Keratinocyte (primary cell): Measurements from ENCODE around the gene BFSP2. TPM values are rescaled to one million over a fixed set of nuclear protein-coding genes. Genes with fewer than 3 reads are reported as not detected.
A peak's percentile ranks its signal among the peaks of the same experiment; 100 is the strongest.

Experiments used
- DNase-seq: peaks from one replicate; pipeline ENCODE4 v3.0.0-alpha.2; 2011; ENCODE audit warnings: low read depth, missing footprints, low spot score
- FAIRE-seq: peaks from 2 replicates; lab custom pipeline; 2011; peaks lifted over from hg19 to GRCh38; lab: Jason Lieb, UNC
- H2AFZ ChIP-seq: 2 replicates; pipeline ENCODE4 v1.6.0; 2012; ENCODE audit warnings: low read length, control low read depth, inconsistent platforms; ENCODE audit not compliant: control insufficient read depth
- H3K27ac ChIP-seq: 2 replicates; pipeline ENCODE4 v1.5.1; 2011; ENCODE audit warnings: low read length; ENCODE audit not compliant: control insufficient read depth, insufficient read depth
- H3K27me3 ChIP-seq: 3 replicates; pipeline ENCODE4 v1.6.0; 2011; ENCODE audit warnings: low read length; ENCODE audit not compliant: control insufficient read depth, insufficient read depth; ENCODE audit errors: extremely low read depth
- H3K36me3 ChIP-seq, 2 experiments: 2 replicates in 1 of 2; 3 replicates in 1 of 2; pipeline ENCODE4 v1.5.1; 2011; ENCODE audit warnings: low read length in 2 of 2, mild to moderate bottlenecking in 1 of 2; ENCODE audit not compliant: control insufficient read depth in 2 of 2, insufficient read depth in 2 of 2; ENCODE audit errors: extremely low read depth in 1 of 2
- H3K4me1 ChIP-seq: 3 replicates; pipeline ENCODE4 v1.5.1; 2011; ENCODE audit warnings: low read length; ENCODE audit not compliant: control insufficient read depth, insufficient read depth; ENCODE audit errors: extremely low read depth
- H3K4me2 ChIP-seq: 3 replicates; pipeline ENCODE4 v1.6.0; 2011; ENCODE audit warnings: low read depth, low read length; ENCODE audit not compliant: control insufficient read depth, insufficient read depth; ENCODE audit errors: extremely low read depth
- H3K4me3 ChIP-seq, 3 experiments: fragments of 200-600 bp in 1 of 3; sonication (generic) in 1 of 3; 2 replicates in 2 of 3; 3 replicates in 1 of 3; pipeline ENCODE4 v1.5.1; 2011 to 2016; ENCODE audit warnings: low read length in 3 of 3, mild to moderate bottlenecking in 3 of 3, control low read depth in 2 of 3, inconsistent platforms in 1 of 3, low read depth in 1 of 3, mixed read lengths in 1 of 3, mixed run types in 1 of 3, moderate library complexity in 1 of 3; ENCODE audit not compliant: control insufficient read depth in 2 of 3, insufficient read depth in 2 of 3; ENCODE audit errors: extremely low read depth in 1 of 3
- H3K79me2 ChIP-seq: 2 replicates; pipeline ENCODE4 v1.6.0; 2012; ENCODE audit warnings: low read length; ENCODE audit not compliant: control insufficient read depth, insufficient read depth
- H3K9ac ChIP-seq: 3 replicates; pipeline ENCODE4 v1.6.0; 2011; ENCODE audit warnings: low read length; ENCODE audit not compliant: control insufficient read depth, insufficient read depth; ENCODE audit errors: extremely low read depth
- H3K9me1 ChIP-seq: 3 replicates; pipeline ENCODE4 v1.6.0; 2011; ENCODE audit warnings: low read length; ENCODE audit not compliant: control insufficient read depth, insufficient read depth; ENCODE audit errors: extremely low read depth
- H3K9me3 ChIP-seq: 2 replicates; pipeline ENCODE4 v1.5.1; 2012; ENCODE audit warnings: low read depth, low read length; ENCODE audit not compliant: control insufficient read depth
- H4K20me1 ChIP-seq: 3 replicates; pipeline ENCODE4 v1.6.0; 2011; ENCODE audit warnings: low read length; ENCODE audit not compliant: control insufficient read depth, insufficient read depth; ENCODE audit errors: extremely low read depth
- CTCF ChIP-seq, 3 experiments: IDR thresholded peaks in 1 of 3; conservative IDR thresholded peaks in 1 of 3; optimal IDR thresholded peaks in 1 of 3; 2 replicates in 2 of 3; 3 replicates in 1 of 3; pipeline versions ENCODE3 to v1.5.1; 2011; ENCODE audit warnings: low read length in 3 of 3, mild to moderate bottlenecking in 3 of 3, moderate library complexity in 2 of 3, control low read depth in 1 of 3, inconsistent platforms in 1 of 3; ENCODE audit not compliant: insufficient read depth in 2 of 3; ENCODE audit errors: extremely low read depth in 1 of 3
- EZH2 ChIP-seq: IDR thresholded peaks from one replicate; pipeline ENCODE4 v1.6.1; 2012; ENCODE audit warnings: inconsistent platforms, mild to moderate bottlenecking, low read length, moderate library complexity
- dilution Hi-C: fragments of 300-500 bp; cut with MboI; formaldehyde crosslinking; loops from one replicate; pipeline ENCODE4 v1.7.0; 2020; ENCODE audit warnings: low sequenced_read_pairs; ENCODE audit not compliant: extremely low pct_ligation_motif_present
- polyA plus RNA-seq, 5 experiments: library from polyadenylated mRNA; depleted of rRNA in 3 of 5; stranded (reverse) in 3 of 5; stranded (forward) in 1 of 5; unstranded in 1 of 5; fragments of >200 nt; gene quantifications; 1 replicate in 1 of 5; 2 replicates in 3 of 5; 3 replicates in 1 of 5; pipeline versions ENCODE4 v1.2.1 to v1.2.3, GENCODE V29; 2011 to 2012; ENCODE audit warnings: missing spikeins in 2 of 5, low read depth in 1 of 5, low replicate concordance in 1 of 5

Gene BFSP2
- polyA plus RNA-seq, 1 donor (not counting 4 experiments of a cell fraction or from before 2014, with no cell fraction given) = not detected

DNA sequence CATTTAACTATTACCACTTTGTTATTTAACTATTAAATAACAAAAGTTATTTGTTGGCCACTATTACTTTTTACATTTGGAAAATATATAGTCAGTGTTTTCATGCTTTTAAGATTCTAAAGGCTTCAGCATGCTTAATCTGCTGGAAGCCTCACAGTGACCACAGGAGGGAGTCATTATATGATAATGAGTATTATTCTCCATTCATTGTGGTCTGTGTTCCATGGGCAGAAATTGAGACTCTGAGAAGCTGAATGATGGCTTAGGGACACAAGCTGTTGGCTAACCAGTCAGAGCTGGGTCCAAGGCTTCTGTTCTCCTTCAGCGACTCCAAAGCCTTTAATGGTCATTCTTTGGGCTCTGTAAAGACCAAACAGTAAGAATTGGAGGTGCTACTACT is 64.7 kb downstream of the BFSP2 start:
- H3K79me2 ChIP-seq = no peaks in the 10 kb centered on the region
- TF ChIP-seq CTCF (optimal IDR thresholded peaks at IDR 0.05 in 1 of 3, IDR thresholded peaks at IDR 0.05 in 1 of 3, conservative IDR thresholded peaks at IDR 0.05 in 1 of 3; ENCODE audit: extremely low read depth in 1 of 3, insufficient read depth in 2 of 3, low read length in 3 of 3) (peak in 2 of 3 experiments; percentile 19 to 23), EZH2 (no peak)
- no peak overlapping the region for H3K4me3 ChIP-seq
- H3K27me3 ChIP-seq = no peaks in the 10 kb centered on the region
- no peak overlapping the region for H2AFZ ChIP-seq
- no peak overlapping the region for H3K4me2 ChIP-seq
- no peak for DNase-seq
- no peaks in the 10 kb centered on the region for H3K9me1 ChIP-seq
- H3K27ac ChIP-seq = no peak overlapping the region
- no peak for FAIRE-seq
- dilution Hi-C loops = no loop called here
- H3K4me1 ChIP-seq = peaks cover 17% of the 10 kb centered on the region
- no peaks in the 10 kb centered on the region for H4K20me1 ChIP-seq
- no peaks in the 10 kb centered on the region for H3K36me3 ChIP-seq
- H3K9ac ChIP-seq = no peak overlapping the region
- no peaks in the 10 kb centered on the region for H3K9me3 ChIP-seq

DNA sequence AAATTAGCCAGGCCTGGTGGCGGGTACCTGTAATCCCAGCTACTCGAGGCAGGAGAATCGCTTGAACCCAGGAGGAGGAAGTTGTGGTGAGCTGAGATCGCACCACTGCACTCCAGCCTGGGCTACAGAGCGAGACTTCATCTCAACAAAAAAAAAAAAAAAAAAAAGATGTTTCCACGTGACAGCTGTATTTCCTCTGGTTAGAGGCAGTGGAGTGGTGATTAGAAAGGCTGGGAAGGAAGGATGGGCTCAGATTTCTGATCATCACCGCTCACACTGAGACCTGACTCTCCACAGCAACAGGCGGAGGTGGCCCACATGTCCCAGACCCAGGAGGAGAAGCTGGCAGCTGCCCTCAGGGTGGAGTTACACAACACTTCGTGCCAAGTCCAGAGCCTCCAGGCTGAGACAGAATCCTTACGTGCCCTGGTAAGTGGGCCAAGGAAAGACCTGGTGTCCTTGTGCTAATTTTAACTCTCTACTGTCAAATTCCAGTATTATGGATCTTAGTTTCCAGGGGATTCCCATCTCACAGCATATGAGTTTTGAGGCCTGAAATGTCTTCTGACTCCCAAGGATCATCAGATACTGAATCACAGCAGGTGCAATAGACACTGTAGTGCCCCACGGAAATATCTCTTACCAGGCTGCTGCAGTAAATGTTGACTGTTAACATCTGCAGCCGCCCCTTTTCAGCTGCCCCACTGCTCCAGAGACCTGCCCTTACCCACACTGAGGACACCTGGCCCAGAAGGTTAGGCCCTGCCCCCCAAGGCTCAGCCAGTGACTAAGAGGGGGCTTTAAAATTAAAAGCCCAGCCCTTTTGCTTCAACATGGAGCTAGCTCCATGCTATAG is 66.9 kb downstream of the BFSP2 start:
- dilution Hi-C loops = no loop called here
- Histone ChIP-seq H4K20me1 (no peaks in the 10 kb centered on the region), H2AFZ (peak overlapping the region; percentile 43), H3K27ac (no peak overlapping the region), H3K4me2 (no peak overlapping the region), H3K4me1 (peaks cover 2% of the 10 kb centered on the region), H3K79me2 (no peaks in the 10 kb centered on the region), H3K9me3 (no peaks in the 10 kb centered on the region), H3K36me3 (no peaks in the 10 kb centered on the region), H3K9ac (no peak overlapping the region), H3K27me3 (no peaks in the 10 kb centered on the region), H3K4me3 (no peak overlapping the region), H3K9me1 (no peaks in the 10 kb centered on the region)
- TF ChIP-seq CTCF (optimal IDR thresholded peaks at IDR 0.05 in 1 of 3, IDR thresholded peaks at IDR 0.05 in 1 of 3, conservative IDR thresholded peaks at IDR 0.05 in 1 of 3; ENCODE audit: extremely low read depth in 1 of 3, insufficient read depth in 2 of 3, low read length in 3 of 3) (no peak), EZH2 (no peak)
- no peak for FAIRE-seq
- DNase-seq = no peak
